ENCODE measurements around the gene BCL2L11.

BCL2L11 gene

GRCh38 chr2:111204706-111205105, 84.0 kb downstream of the BCL2L11 start:
- no peak for DNase-seq (ENCODE audit: low read depth, low spot score)
- TF ChIP-seq, protein P1, sequence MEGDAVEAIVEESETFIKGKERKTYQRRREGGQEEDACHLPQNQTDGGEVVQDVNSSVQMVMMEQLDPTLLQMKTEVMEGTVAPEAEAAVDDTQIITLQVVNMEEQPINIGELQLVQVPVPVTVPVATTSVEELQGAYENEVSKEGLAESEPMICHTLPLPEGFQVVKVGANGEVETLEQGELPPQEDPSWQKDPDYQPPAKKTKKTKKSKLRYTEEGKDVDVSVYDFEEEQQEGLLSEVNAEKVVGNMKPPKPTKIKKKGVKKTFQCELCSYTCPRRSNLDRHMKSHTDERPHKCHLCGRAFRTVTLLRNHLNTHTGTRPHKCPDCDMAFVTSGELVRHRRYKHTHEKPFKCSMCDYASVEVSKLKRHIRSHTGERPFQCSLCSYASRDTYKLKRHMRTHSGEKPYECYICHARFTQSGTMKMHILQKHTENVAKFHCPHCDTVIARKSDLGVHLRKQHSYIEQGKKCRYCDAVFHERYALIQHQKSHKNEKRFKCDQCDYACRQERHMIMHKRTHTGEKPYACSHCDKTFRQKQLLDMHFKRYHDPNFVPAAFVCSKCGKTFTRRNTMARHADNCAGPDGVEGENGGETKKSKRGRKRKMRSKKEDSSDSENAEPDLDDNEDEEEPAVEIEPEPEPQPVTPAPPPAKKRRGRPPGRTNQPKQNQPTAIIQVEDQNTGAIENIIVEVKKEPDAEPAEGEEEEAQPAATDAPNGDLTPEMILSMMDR (IDR thresholded peaks at IDR 0.05; ENCODE audit: low read depth, low read length): no peak
- no peak overlapping the region for H3K4me3 ChIP-seq (ENCODE audit: low read depth, low read length)
- in situ Hi-C loops (cut with HindIII; ENCODE audit: low sequenced_read_pairs): no loop called here

DNA sequence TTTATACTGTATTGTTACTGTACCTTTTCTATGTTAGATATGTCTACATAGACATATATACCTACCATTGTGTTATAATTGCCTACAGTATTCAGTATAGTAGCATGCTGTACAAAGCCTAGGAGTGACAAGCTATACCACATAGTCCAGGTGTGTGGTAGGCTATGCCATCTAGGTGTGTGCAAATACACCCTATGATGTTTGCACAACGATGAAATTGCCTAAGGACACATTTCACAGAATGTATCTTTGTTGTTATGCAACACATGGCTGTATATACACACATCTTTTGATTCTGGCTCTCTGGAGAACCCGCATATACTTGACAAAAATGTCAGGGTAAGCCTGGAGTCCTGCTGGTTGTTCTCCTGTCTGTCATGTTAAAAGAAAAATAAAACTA, 85.1 kb downstream of the BCL2L11 start:
- in situ Hi-C loops (cut with HindIII; ENCODE audit: low sequenced_read_pairs): no loop called here
- no peak for DNase-seq (ENCODE audit: low read depth, low spot score)
- TF ChIP-seq, protein P1 (IDR thresholded peaks at IDR 0.05; ENCODE audit: low read depth, low read length): no peak
- no peak overlapping the region for H3K4me3 ChIP-seq (ENCODE audit: low read depth, low read length)

- no peak overlapping the region for H3K4me3 ChIP-seq (ENCODE audit: low read depth, low read length)
- no peak for DNase-seq (ENCODE audit: low read depth, low spot score)
- TF ChIP-seq, protein P1 (IDR thresholded peaks at IDR 0.05; ENCODE audit: low read depth, low read length): no peak
- in situ Hi-C loops (cut with HindIII; ENCODE audit: low sequenced_read_pairs): no loop called here
Measured at GRCh38 chr2:111207851-111208250, 87.1 kb downstream of the BCL2L11 start.

- DNase-seq (ENCODE audit: low read depth, low spot score): no peak
- no peak overlapping the region for H3K4me3 ChIP-seq (ENCODE audit: low read depth, low read length)
- TF ChIP-seq, protein P1 (IDR thresholded peaks at IDR 0.05; ENCODE audit: low read depth, low read length): no peak
- in situ Hi-C loops (cut with HindIII; ENCODE audit: low sequenced_read_pairs): no loop called here
Measured at GRCh38 chr2:111208639-111209038, 87.9 kb downstream of the BCL2L11 start.

DNA sequence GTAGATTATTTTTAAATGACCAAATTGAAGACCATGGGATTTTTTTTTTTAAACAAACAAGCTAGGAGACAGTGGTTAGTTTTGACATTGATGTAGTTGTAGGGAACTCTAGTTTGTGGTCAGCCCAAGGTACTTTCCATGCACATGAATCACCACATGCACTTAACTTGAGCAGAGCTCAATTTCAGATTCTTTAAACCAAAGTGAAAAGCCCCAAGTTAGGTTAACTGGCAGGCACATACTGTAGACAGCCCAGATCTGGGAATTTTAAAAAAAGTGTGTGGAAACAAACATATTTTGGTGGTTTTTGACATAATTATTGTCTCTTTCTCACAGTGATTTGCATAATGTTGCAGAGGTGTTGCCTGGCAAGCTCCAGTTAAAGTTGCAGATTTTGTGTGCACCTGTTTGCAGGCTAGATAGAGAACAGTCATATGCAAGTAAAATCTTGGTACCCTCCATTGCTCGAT, 88.4 kb downstream of the BCL2L11 start:
- no peak overlapping the region for H3K4me3 ChIP-seq (ENCODE audit: low read depth, low read length)
- TF ChIP-seq, protein P1 (IDR thresholded peaks at IDR 0.05; ENCODE audit: low read depth, low read length): no peak
- in situ Hi-C loops (cut with HindIII; ENCODE audit: low sequenced_read_pairs): no loop called here
- DNase-seq (ENCODE audit: low read depth, low spot score): peak; percentile 87

- in situ Hi-C loops (cut with HindIII; ENCODE audit: low sequenced_read_pairs): no loop called here
- TF ChIP-seq, protein P1 (IDR thresholded peaks at IDR 0.05; ENCODE audit: low read depth, low read length): no peak
- no peak for DNase-seq (ENCODE audit: low read depth, low spot score)
- no peak overlapping the region for H3K4me3 ChIP-seq (ENCODE audit: low read depth, low read length)
Measured at GRCh38 chr2:111210036-111210435, 89.3 kb downstream of the BCL2L11 start.

DNA sequence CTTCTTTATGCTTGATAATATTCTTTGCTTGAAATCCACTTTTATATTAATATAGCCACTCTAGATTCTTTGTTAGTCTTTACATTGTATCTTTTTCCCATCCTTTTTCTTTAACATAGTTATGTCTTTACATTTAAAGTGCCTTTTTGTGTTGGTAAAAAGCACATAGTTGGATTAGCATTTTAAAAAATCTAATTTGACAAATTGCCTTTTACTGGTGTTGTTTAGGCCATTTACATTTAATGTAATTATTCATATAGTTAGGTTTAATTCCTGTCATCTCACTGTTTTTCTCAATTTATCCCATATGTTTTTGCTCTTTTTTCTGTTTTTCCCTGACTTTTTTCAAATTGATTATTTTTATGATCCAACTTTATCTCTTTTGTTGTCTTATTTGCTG, 93.2 kb downstream of the BCL2L11 start:
- DNase-seq (ENCODE audit: low read depth, low spot score): no peak
- H3K4me3 ChIP-seq (ENCODE audit: low read depth, low read length): no peak overlapping the region
- TF ChIP-seq, protein P1 (IDR thresholded peaks at IDR 0.05; ENCODE audit: low read depth, low read length): no peak
- in situ Hi-C loops (cut with HindIII; ENCODE audit: low sequenced_read_pairs): no loop called here
